K562 (cell line): ENCODE results near the gene CAMK1D. TPM values are rescaled to one million over a fixed set of nuclear protein-coding genes. Genes with fewer than 3 reads are reported as not detected.
"Not testable (repeated sequence)": the region's sequence is repeated elsewhere in the genome, so short reads cannot be mapped to it uniquely, and the experiment has no call there.

Experiments used
- ATAC-seq: fragments of 200-7000 bp; cut with Tn5 transposase; 3 replicates; pipeline ENCODE4 v1.9.1; 2020; ENCODE audit warnings: moderate library complexity
- BruUV-seq: library from RNA; stranded (reverse); fragments of 400-500 nt; replicated peaks from 2 replicates; lab custom pipeline; 2021; lab: Mats Ljungman, UMichigan
- CTCF ChIA-PET: fragments of 300-600 bp; formaldehyde crosslinking; extraction: SDS; loops from one replicate; lab custom pipeline; 2021; ENCODE audit warnings: low intra/inter-chr PET ratio; lab: Yijun Ruan, JAX
- POLR2A ChIA-PET: fragments of 300-600, 350-650 bp; sonication (Branson Sonifier 250); formaldehyde crosslinking; extraction: SDS; loops from one replicate; lab custom pipeline; 2021; ENCODE audit warnings: antibody characterized with exemption, inconsistent platforms; lab: Yijun Ruan, JAX
- DNase-seq, 4 experiments: peaks; one replicate each; pipeline versions ENCODE4 v3.0.0 to v3.0.0-alpha.2; 2011 to 2018; ENCODE audit warnings: low spot score in 3 of 4, mixed read lengths in 3 of 4; ENCODE audit errors: extremely low read depth in 1 of 4
- FAIRE-seq: peaks from 2 replicates; lab custom pipeline; 2011; peaks lifted over from hg19 to GRCh38; lab: Jason Lieb, UNC
- H2AFZ ChIP-seq: 2 replicates; pipeline ENCODE4 v1.6.0; 2011; ENCODE audit warnings: low read depth, low read length, control low read depth, inconsistent platforms
- H3K27ac ChIP-seq: fragments of 200-600 bp; 3 replicates; pipeline ENCODE4 v1.8.0; 2011; ENCODE audit warnings: low read depth, mild to moderate bottlenecking, control low read depth, inconsistent platforms, low read length, moderate library complexity, mixed read lengths; ENCODE audit errors: extremely low read depth
- H3K27me3 ChIP-seq, 2 experiments: fragments of 300-600 bp in 1 of 2; 2 replicates in 1 of 2; 3 replicates in 1 of 2; pipeline versions ENCODE4 v1.6.0 to v1.8.0; 2011; ENCODE audit warnings: inconsistent platforms in 2 of 2, low read length in 2 of 2, mild to moderate bottlenecking in 1 of 2, mixed read lengths in 1 of 2, moderate library complexity in 1 of 2; ENCODE audit not compliant: control insufficient read depth in 2 of 2, insufficient read depth in 2 of 2
- H3K36me3 ChIP-seq: fragments of 300-600 bp; 3 replicates; pipeline ENCODE4 v1.8.0; 2011; ENCODE audit warnings: mild to moderate bottlenecking, low read length, inconsistent platforms; ENCODE audit not compliant: control insufficient read depth, insufficient read depth
- H3K4me1 ChIP-seq, 2 experiments: fragments of 200-600 bp in 1 of 2; replicated peaks in 1 of 2; 2 replicates in 1 of 2; 3 replicates in 1 of 2; pipeline versions ENCODE4 v1.5.1 to v1.8.0; 2011; ENCODE audit warnings: inconsistent platforms in 2 of 2, low read length in 2 of 2, mild to moderate bottlenecking in 1 of 2, mixed read lengths in 1 of 2, moderate library complexity in 1 of 2; ENCODE audit not compliant: control insufficient read depth in 2 of 2, insufficient read depth in 2 of 2
- H3K4me2 ChIP-seq: 2 replicates; pipeline ENCODE4 v1.6.1; 2011; ENCODE audit warnings: low read length, control low read depth, inconsistent platforms, mixed read lengths; ENCODE audit not compliant: insufficient read depth
- H3K4me3 ChIP-seq: fragments of 200-600 bp; sonication (generic), shearing (Covaris generic); 2 replicates; pipeline ENCODE4 v1.5.1; 2016; ENCODE audit warnings: control low read depth, inconsistent platforms
- H3K79me2 ChIP-seq: fragments of 200-600 bp; 3 replicates; pipeline ENCODE4 v1.8.0; 2011; ENCODE audit warnings: low read length, inconsistent platforms; ENCODE audit not compliant: control insufficient read depth, insufficient read depth
- H3K9ac ChIP-seq, 2 experiments: 2 replicates each; pipeline versions ENCODE4 v1.6.0 to v1.6.1; 2011; ENCODE audit warnings: low read depth in 2 of 2, low read length in 2 of 2, control low read depth in 1 of 2, inconsistent platforms in 1 of 2, mild to moderate bottlenecking in 1 of 2, mixed read lengths in 1 of 2; ENCODE audit not compliant: insufficient read depth in 1 of 2
- H3K9me1 ChIP-seq: one replicate; pipeline ENCODE4 v1.6.0; 2011; ENCODE audit warnings: inconsistent platforms, mild to moderate bottlenecking, low read length, moderate library complexity; ENCODE audit not compliant: control insufficient read depth, insufficient read depth
- H3K9me3 ChIP-seq: replicated peaks from 2 replicates; pipeline ENCODE4 v1.5.1; 2011; ENCODE audit warnings: low read depth, low read length, inconsistent platforms; ENCODE audit not compliant: control insufficient read depth, insufficient read depth
- H4K20me1 ChIP-seq: replicated peaks from 2 replicates; pipeline ENCODE4 v1.6.1; 2011; ENCODE audit warnings: low read length, inconsistent platforms, mixed read lengths; ENCODE audit not compliant: control insufficient read depth, insufficient read depth
- SMARCE1 ChIP-seq: fragments of 450-650 bp; IDR thresholded peaks from 2 replicates; pipeline ENCODE4 v1.7.1; 2016; ENCODE audit warnings: mild to moderate bottlenecking
- ZEB2 ChIP-seq: fragments of 450-650 bp; IDR thresholded peaks from 2 replicates; pipeline ENCODE4 v1.6.1; 2016
- WGBS: fragments of 100-300 bp; shearing (Covaris generic); methylation state at CpG from one replicate; pipeline ENCODE4 v1.1.6; 2016; ENCODE audit warnings: low coverage, mixed read lengths; ENCODE audit not compliant: insufficient coverage; ENCODE audit errors: missing lambda C conversion rate; 5-methylcytosine and 5-hydroxymethylcytosine counted together
- in situ Hi-C: fragments of 300-500 bp; cut with MboI; formaldehyde crosslinking; loops from 4 replicates; pipeline ENCODE4 v1.15.0; 2018; ENCODE audit warnings: inconsistent platforms, mixed read lengths
- intact Hi-C: fragments of 100-400 bp; cut with micrococcal nuclease; formaldehyde crosslinking; loops from 2 replicates; pipeline ENCODE4 v1.14.2; 2022
- polyA plus RNA-seq, 8 experiments: library from polyadenylated mRNA; depleted of rRNA in 4 of 8; stranded (reverse) in 5 of 8; unstranded in 3 of 8; fragments of >200 nt; fragmentation: Nextera tagmentation in 2 of 8; fragmentation: Illumina TruSeq in 1 of 8; extraction: Ambion mirVana in 2 of 8; extraction: Trizol in 1 of 8; gene quantifications; 2 replicates each; pipeline versions ENCODE4 v1.2.1 to v1.2.3, GENCODE V29; 2011 to 2014; ENCODE audit warnings: inconsistent platforms in 1 of 8, missing spikeins in 1 of 8
- total RNA-seq, 7 experiments: library from RNA; depleted of rRNA in 6 of 7; stranded (reverse); fragments of >200 nt in 6 of 7; fragmentation: Illumina TruSeq in 2 of 7; extraction: Trizol in 2 of 7; gene quantifications; 2 replicates each; pipeline versions ENCODE4 v1.2.1 to v1.2.3, GENCODE V29; 2011 to 2021; ENCODE audit warnings: low replicate concordance in 1 of 7

The CAMK1D gene
- total and polyA plus RNA-seq, 9 of the 15 experiments (the other 6 are each of a cell fraction or from before 2014, with no cell fraction given), result 0.12 to 0.24 (median 0.20) TPM; not detected in 5

DNA sequence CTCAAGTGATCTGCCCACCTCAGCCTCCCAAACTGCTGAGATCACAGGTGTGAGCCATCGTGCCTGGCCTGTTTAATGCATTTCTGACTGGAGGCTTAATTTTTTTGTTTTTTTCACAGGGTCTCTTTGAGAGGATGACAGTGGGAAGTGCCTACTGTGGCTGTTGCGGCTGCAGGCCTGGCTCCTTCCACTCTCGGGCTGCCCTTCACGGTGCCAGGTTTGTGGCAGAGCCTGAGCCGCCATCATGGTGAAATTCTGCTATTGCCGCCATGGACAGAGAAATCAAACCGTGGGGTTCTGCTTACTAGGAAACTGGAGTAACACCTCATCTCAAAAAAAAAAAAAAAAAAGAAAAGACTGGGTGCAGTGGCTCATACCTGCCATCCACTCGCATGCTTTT is 142.7 kb downstream of the CAMK1D start:
- POLR2A ChIA-PET, result interaction anchor here (1.0 kb wide), 1 partner anchor 72 kb away, joined by 3 read pairs; no protein-coding TSS in a partner anchor
- no peaks in the 10 kb centered on the region for H3K36me3 ChIP-seq
- no peaks in the 10 kb centered on the region for H3K79me2 ChIP-seq
- CTCF ChIA-PET, result no interaction called here
- H3K9me1 ChIP-seq, result no peaks in the 10 kb centered on the region
- H4K20me1 ChIP-seq, result 0 out of 2 replicates have a peak, but pooled peaks cover 4% of the 10 kb centered on the region
- H3K4me1 ChIP-seq, result no peaks in the 10 kb centered on the region
- FAIRE-seq (no peak), DNase-seq (no peak), ATAC-seq (no peak)
- H3K9ac ChIP-seq, result no peak overlapping the region
- 2% methylated on average over 8 of the region's 8 CpGs for WGBS
- BruUV-seq, result no TSS peak
- intact Hi-C loops, result no loop called here
- H3K4me3 ChIP-seq, result no peak overlapping the region
- H2AFZ ChIP-seq, result no peak overlapping the region
- no peak overlapping the region for H3K4me2 ChIP-seq
- in situ Hi-C loops, result no loop called here
- TF ChIP-seq ZEB2 (no peak), SMARCE1 (no peak)
- H3K9me3 ChIP-seq, result no peaks in the 10 kb centered on the region
- H3K27ac ChIP-seq, result no peak overlapping the region
- H3K27me3 ChIP-seq, result peaks cover 22 to 39% of the 10 kb centered on the region in 2 experiments

DNA sequence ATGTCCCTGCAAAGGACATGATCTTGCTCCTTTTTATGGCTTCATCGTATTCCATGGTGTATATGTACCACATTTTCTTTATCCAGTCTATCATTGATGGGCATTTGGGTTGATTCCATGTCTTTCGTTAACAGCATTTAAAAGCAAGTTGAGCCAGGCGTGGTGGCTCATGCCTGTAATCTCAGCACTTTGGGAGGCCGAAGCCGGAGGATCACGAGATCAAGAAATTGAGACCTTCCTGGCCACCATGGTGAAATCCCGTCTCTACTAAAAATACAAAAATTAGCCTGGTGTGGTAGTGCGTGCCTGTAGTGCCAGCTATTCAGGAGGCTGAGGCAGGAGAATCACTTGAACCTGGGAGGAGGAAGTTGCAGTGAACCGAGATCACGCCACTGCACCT is 147.7 kb downstream of the CAMK1D start:
- intact Hi-C loops, ATAC-seq, H3K9me1 ChIP-seq, H2AFZ ChIP-seq, CTCF ChIA-PET, H3K36me3 ChIP-seq, H3K9ac ChIP-seq, BruUV-seq, FAIRE-seq, H4K20me1 ChIP-seq, H3K79me2 ChIP-seq, H3K27ac ChIP-seq, DNase-seq, H3K4me3 ChIP-seq, H3K9me3 ChIP-seq, H3K4me2 ChIP-seq, in situ Hi-C loops, H3K4me1 ChIP-seq: not testable (repeated sequence)
- peaks cover 15 to 36% of the 10 kb centered on the region in 2 experiments; a peak in 4 of 5 replicates for H3K27me3 ChIP-seq
- WGBS, result 0% methylated on average over 10 of the region's 10 CpGs
- POLR2A ChIA-PET, result interaction anchor here (0.6 kb wide), 1 partner anchor 429 kb away, joined by 3 read pairs; no protein-coding TSS in a partner anchor
